22Rv1 (cell line): ENCODE data around the gene ARPC4.

Experiments
- ZFX ChIP-seq: fragments of 450-650 bp; IDR thresholded peaks from 2 replicates; pipeline ENCODE4 v1.6.1; 2017; ENCODE audit warnings: antibody characterized with exemption, borderline replicate concordance
- TF ChIP-seq, protein P1 (sequence below): fragments of 450-650 bp; IDR thresholded peaks from 2 replicates; pipeline ENCODE4 v1.5.1; 2017; ENCODE audit warnings: mild to moderate bottlenecking

- TF ChIP-seq ZFX: no peak
- TF ChIP-seq, protein P1, sequence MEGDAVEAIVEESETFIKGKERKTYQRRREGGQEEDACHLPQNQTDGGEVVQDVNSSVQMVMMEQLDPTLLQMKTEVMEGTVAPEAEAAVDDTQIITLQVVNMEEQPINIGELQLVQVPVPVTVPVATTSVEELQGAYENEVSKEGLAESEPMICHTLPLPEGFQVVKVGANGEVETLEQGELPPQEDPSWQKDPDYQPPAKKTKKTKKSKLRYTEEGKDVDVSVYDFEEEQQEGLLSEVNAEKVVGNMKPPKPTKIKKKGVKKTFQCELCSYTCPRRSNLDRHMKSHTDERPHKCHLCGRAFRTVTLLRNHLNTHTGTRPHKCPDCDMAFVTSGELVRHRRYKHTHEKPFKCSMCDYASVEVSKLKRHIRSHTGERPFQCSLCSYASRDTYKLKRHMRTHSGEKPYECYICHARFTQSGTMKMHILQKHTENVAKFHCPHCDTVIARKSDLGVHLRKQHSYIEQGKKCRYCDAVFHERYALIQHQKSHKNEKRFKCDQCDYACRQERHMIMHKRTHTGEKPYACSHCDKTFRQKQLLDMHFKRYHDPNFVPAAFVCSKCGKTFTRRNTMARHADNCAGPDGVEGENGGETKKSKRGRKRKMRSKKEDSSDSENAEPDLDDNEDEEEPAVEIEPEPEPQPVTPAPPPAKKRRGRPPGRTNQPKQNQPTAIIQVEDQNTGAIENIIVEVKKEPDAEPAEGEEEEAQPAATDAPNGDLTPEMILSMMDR: no peak
Observed at GRCh38 chr3:9815986-9816385, 23.1 kb downstream of the ARPC4 start.
